ENCODE results near the gene DNLZ. TPM values are rescaled to one million over a fixed set of nuclear protein-coding genes. Genes with fewer than 3 reads are reported as not detected.

The DNLZ gene
- total and polyA plus RNA-seq, 10 of the 15 experiments (the other 5 are each of a cell fraction or from before 2014, with no cell fraction given) = 0.66 to 29.7 (median 14.7) TPM; not detected in 1

DNA sequence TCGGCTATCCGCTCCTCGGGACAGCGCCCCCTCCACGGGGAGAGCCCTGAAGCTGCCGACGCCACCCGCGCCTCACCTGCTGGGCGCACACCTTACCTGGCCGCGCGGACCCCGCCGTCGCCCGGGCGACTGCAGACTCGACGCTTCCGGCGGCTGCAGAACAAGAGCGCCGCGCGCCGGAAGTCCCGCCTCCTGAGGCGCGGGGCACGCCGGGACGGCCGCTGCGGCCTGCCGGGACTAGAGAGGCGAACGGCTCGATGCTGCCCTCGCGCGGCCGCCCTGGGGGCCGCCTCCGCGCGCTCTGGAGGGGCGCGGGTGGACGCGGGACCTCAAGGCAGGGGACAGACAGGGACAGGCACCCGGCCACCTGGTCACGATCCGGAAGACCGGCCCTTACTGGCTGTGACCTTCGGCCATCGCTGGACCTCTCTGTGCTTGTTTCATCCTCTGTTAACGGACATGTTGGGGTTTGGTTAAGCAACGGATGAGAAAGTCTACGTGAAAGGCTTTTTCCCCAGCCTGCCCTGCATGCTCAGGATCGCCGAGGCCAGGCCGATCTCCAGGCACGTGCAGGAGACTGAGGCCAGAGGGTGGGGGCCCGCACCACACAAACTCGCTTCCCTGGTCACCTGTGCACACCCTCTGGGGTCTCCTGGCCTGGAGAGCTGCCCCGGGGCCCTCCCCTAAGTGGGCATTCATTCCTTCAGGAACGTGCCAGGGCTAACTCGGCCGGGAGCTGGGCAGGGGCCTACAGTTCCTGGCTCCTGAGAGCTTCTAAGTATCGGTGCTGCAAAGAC, 36.7 kb upstream of the DNLZ start, which contains the start of gene SNAPC4 (continued):
- TF ChIP-seq BACH1 (IDR thresholded peaks at IDR 0.05; ENCODE audit: borderline replicate concordance) (no peak; the same call in none of the 2 replicates), ASH2L (IDR thresholded peaks at IDR 0.05; ENCODE audit: borderline replicate concordance, low read depth) (no peak), RAD21 (IDR thresholded peaks at IDR 0.05; ENCODE audit: insufficient read depth, low read depth, low read length) (peak; percentile 62), ZNF217 (IDR thresholded peaks at IDR 0.05) (0 out of 2 replicates have a peak, but pooled peaks have one; percentile 62), CHD4 (IDR thresholded peaks at IDR 0.05) (no peak), SP1 (IDR thresholded peaks at IDR 0.05; ENCODE audit: low read depth, low read length) (peak; percentile 48), MTA2 (IDR thresholded peaks at IDR 0.05; ENCODE audit: low read depth) (no peak), ZNF24 (IDR thresholded peaks at IDR 0.05) (0 out of 2 replicates have a peak, but pooled peaks have one; percentile 38), POU2F2 (IDR thresholded peaks at IDR 0.05; ENCODE audit: borderline replicate concordance, low read depth, low read length) (peak; percentile 55; the same call in 2 of the 3 replicates), DPF2 (IDR thresholded peaks at IDR 0.05) (peak; percentile 86; the same call in 1 of the 2 replicates), POLR2AphosphoS2 (IDR thresholded peaks at IDR 0.05; ENCODE audit: low read depth, low read length) (peak; percentile 52; the same call in 1 of the 2 replicates), STAT1 (conservative IDR thresholded peaks at IDR 0.05) (peak; percentile 76)
- TF ChIP-seq, protein P1, sequence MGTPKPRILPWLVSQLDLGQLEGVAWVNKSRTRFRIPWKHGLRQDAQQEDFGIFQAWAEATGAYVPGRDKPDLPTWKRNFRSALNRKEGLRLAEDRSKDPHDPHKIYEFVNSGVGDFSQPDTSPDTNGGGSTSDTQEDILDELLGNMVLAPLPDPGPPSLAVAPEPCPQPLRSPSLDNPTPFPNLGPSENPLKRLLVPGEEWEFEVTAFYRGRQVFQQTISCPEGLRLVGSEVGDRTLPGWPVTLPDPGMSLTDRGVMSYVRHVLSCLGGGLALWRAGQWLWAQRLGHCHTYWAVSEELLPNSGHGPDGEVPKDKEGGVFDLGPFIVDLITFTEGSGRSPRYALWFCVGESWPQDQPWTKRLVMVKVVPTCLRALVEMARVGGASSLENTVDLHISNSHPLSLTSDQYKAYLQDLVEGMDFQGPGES (IDR thresholded peaks at IDR 0.05) = peak; percentile 46; the same call in 1 of the 2 replicates
- TF ChIP-seq, protein P2, sequence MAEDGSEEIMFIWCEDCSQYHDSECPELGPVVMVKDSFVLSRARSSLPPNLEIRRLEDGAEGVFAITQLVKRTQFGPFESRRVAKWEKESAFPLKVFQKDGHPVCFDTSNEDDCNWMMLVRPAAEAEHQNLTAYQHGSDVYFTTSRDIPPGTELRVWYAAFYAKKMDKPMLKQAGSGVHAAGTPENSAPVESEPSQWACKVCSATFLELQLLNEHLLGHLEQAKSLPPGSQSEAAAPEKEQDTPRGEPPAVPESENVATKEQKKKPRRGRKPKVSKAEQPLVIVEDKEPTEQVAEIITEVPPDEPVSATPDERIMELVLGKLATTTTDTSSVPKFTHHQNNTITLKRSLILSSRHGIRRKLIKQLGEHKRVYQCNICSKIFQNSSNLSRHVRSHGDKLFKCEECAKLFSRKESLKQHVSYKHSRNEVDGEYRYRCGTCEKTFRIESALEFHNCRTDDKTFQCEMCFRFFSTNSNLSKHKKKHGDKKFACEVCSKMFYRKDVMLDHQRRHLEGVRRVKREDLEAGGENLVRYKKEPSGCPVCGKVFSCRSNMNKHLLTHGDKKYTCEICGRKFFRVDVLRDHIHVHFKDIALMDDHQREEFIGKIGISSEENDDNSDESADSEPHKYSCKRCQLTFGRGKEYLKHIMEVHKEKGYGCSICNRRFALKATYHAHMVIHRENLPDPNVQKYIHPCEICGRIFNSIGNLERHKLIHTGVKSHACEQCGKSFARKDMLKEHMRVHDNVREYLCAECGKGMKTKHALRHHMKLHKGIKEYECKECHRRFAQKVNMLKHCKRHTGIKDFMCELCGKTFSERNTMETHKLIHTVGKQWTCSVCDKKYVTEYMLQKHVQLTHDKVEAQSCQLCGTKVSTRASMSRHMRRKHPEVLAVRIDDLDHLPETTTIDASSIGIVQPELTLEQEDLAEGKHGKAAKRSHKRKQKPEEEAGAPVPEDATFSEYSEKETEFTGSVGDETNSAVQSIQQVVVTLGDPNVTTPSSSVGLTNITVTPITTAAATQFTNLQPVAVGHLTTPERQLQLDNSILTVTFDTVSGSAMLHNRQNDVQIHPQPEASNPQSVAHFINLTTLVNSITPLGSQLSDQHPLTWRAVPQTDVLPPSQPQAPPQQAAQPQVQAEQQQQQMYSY (CRISPR knock-in tag; IDR thresholded peaks at IDR 0.05) = no peak
- TF ChIP-seq, protein P3, sequence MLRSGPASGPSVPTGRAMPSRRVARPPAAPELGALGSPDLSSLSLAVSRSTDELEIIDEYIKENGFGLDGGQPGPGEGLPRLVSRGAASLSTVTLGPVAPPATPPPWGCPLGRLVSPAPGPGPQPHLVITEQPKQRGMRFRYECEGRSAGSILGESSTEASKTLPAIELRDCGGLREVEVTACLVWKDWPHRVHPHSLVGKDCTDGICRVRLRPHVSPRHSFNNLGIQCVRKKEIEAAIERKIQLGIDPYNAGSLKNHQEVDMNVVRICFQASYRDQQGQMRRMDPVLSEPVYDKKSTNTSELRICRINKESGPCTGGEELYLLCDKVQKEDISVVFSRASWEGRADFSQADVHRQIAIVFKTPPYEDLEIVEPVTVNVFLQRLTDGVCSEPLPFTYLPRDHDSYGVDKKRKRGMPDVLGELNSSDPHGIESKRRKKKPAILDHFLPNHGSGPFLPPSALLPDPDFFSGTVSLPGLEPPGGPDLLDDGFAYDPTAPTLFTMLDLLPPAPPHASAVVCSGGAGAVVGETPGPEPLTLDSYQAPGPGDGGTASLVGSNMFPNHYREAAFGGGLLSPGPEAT (IDR thresholded peaks at IDR 0.05; ENCODE audit: low read depth) = no peak
- TF ChIP-seq, protein P4, sequence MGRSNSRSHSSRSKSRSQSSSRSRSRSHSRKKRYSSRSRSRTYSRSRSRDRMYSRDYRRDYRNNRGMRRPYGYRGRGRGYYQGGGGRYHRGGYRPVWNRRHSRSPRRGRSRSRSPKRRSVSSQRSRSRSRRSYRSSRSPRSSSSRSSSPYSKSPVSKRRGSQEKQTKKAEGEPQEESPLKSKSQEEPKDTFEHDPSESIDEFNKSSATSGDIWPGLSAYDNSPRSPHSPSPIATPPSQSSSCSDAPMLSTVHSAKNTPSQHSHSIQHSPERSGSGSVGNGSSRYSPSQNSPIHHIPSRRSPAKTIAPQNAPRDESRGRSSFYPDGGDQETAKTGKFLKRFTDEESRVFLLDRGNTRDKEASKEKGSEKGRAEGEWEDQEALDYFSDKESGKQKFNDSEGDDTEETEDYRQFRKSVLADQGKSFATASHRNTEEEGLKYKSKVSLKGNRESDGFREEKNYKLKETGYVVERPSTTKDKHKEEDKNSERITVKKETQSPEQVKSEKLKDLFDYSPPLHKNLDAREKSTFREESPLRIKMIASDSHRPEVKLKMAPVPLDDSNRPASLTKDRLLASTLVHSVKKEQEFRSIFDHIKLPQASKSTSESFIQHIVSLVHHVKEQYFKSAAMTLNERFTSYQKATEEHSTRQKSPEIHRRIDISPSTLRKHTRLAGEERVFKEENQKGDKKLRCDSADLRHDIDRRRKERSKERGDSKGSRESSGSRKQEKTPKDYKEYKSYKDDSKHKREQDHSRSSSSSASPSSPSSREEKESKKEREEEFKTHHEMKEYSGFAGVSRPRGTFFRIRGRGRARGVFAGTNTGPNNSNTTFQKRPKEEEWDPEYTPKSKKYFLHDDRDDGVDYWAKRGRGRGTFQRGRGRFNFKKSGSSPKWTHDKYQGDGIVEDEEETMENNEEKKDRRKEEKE (IDR thresholded peaks at IDR 0.05) = 0 out of 2 replicates have a peak, but pooled peaks have one; percentile 2
- TF ChIP-seq, protein P5, sequence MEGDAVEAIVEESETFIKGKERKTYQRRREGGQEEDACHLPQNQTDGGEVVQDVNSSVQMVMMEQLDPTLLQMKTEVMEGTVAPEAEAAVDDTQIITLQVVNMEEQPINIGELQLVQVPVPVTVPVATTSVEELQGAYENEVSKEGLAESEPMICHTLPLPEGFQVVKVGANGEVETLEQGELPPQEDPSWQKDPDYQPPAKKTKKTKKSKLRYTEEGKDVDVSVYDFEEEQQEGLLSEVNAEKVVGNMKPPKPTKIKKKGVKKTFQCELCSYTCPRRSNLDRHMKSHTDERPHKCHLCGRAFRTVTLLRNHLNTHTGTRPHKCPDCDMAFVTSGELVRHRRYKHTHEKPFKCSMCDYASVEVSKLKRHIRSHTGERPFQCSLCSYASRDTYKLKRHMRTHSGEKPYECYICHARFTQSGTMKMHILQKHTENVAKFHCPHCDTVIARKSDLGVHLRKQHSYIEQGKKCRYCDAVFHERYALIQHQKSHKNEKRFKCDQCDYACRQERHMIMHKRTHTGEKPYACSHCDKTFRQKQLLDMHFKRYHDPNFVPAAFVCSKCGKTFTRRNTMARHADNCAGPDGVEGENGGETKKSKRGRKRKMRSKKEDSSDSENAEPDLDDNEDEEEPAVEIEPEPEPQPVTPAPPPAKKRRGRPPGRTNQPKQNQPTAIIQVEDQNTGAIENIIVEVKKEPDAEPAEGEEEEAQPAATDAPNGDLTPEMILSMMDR (IDR thresholded peaks at IDR 0.05 in 2 of 3, conservative IDR thresholded peaks at IDR 0.05 in 1 of 3; ENCODE audit: control insufficient read depth in 2 of 3, extremely low read depth in 1 of 3, insufficient read depth in 1 of 3, low read depth in 3 of 3, low read length in 3 of 3) = peak; percentile 75 to 96 (median 89)

Measured in GM12878 (cell line).